ENCODE results near the gene APOO.
"Not testable (repeated sequence)": the region's sequence is repeated elsewhere in the genome, so short reads cannot be mapped to it uniquely, and the experiment has no call there.

APOO gene

GRCh38 chrX:23901805-23902204 is 5.9 kb downstream of the APOO start:
- peak; percentile 9 for DNase-seq

- peak; percentile 12 for DNase-seq
Observed at GRCh38 chrX:23901060-23901459, 6.7 kb downstream of the APOO start.

- DNase-seq: no peak
Observed at GRCh38 chrX:23900220-23900797, 7.4 kb downstream of the APOO start.

DNA sequence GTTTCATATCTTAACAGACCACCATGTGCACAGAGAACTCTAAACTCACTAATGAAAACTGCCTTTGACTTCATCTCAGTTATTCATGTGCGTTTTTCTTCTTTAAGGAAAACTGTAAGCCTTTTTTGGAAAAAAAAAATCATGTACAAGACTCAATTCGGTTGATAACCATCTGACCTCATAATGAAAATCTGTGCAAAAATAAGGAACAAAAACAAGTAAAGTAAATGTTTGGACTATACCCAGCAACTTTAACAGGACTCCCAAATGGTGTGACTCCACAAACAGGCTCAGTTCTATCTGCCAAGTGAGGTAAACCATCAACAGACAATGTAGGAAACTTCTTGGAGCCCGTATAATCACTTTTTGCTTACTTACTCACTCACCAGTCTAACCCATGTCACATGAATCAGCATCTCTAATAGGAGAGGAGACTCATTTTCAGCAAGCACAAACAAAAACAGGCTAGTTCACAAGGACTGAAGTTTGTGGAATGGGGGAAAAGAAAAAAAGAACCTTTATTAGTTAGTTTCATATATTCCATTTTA is 9.3 kb downstream of the APOO start:
- DNase-seq: no peak

DNA sequence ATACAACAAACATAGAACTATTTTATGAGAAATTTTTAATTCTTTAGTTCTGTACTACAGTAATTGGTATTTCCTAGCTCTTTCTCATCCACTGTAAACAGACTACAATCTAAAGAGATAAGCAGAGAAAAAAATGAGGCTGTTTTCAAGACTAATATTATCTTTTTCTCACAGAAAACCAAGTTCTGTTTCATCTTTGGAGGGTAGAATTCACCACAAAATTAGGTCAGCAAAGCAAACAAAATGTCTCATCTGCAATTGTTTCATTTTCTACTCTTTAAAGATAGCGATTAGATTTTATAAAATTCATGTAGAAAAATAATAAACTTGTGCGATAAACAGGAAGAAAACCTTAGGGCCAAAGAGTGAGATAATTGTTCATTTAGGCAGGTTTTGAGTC is 10.8 kb downstream of the APOO start:
- no peak for DNase-seq

DNA sequence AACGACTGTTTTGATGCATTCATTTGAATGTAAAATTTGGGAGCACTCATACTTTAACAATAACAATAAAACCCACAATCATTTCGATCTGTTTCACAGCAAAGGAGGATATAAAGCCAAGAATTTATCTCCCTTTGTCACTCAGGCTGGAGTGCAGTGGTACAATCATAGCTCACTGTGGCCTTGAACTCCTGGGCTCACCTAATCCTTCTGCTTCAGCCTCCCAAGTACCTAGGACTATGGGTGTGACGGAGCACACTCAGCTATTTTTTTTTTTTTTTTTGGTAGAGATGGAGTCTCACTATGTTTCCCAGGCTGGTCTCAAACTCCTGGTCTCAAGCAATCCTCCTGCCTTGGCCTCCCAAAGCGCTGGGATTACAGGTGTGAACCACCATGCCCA is 11.2 kb downstream of the APOO start:
- not testable (repeated sequence) for DNase-seq

- not testable (repeated sequence) for DNase-seq
Observed at GRCh38 chrX:23894993-23895392, 12.7 kb downstream of the APOO start.

DNA sequence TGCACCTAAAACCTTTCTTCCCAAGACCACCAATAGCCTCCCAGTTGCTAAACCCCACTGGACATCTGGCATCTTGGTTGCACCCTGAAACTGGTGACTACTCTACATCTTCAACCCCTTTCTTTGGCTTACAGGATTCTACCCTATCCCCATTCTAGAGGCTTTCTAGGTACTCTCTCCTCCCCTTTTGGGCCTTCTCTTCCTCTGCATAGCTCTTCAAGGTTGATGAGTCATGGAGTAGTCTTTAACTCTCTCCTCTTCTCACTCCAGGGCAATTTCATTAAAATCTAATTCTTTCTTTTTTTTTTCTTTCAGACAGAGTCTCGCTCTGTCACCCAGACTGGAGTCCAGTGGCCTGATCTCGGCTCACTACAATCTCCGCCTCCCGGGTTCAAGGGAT is 16.8 kb downstream of the APOO start:
- no peak for DNase-seq

DNA sequence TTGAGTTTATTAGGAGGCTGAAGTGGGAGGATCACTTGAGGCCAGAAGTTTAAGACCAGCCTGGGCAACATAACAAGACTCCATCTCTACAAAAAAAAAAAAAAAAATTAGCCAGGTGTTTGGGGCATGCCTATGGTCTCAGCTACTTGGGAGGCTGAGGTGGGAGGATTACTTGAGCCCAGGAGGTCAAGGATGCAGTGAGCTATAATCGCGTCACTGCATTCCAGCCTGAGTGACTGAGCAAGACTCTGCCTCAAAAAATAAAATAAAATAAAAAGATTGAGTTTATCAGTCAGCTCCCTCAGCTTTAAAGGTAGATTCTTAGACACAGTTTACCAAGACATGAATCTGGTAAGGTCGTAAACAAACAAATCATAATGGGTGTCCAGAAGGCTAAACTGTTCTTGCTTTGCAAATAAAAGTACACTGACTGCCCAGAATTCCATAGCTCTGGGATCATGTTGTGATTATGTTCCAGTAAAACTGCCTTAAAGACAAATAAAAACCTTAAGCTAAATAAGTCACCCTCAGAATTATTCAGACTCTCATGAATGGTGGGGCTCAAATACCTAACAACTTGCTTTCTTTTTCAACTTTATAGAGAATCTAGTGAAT is 18.7 kb downstream of the APOO start:
- DNase-seq: no peak

GRCh38 chrX:23887918-23888317 is 19.8 kb downstream of the APOO start:
- DNase-seq: no peak

DNA sequence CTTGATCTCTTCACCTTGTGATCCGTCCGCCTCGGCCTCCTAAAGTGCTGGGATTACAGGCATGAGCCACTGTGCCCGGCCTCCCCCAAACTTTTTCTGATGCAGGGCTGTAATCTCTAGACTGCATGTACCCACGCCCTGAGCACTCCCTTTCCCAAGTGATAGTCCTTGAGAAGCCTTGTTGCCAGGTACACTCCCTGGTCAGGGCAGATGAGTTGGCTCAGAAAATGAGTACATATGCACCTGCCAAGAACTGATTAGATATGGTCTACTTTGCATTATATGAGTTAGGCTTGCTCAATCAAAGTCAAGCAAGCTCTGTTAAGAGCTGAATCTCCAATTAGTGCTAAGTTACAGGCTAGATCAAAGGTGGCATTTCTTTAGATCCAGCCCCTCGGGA is 20.3 kb downstream of the APOO start:
- no peak for DNase-seq

- no peak for DNase-seq
Observed at GRCh38 chrX:23885803-23886202, 21.9 kb downstream of the APOO start.

DNA sequence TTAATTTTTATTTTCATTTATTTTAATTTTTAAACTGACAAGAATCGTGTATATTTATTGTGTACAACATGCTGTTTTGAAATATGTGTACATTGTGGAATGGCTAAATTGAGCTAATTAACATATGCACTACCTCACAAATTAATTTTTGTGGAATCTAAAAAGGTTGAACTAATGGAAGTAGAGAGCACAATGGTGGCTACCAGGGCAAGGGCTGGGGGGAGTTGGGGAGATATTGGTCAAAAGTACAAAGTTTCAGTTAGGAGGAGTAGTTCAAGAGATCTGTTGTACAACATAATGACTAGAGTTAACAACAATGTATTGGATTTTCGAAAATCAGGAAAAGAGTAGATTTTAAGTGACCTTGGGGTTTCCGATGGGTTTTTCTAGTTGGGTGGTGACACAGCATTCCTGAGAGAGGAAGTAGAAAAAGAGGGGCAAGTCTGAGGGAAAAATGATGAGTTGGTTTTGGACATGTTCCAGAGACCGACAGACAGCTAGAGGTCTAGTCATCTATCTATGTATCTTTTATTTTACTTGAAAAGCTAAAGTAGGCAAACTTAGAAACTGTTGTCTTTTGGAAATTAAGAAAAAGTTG is 23.2 kb downstream of the APOO start:
- no peak for DNase-seq

- no peak for DNase-seq
Observed at GRCh38 chrX:23883737-23884354, 23.9 kb downstream of the APOO start.

DNA sequence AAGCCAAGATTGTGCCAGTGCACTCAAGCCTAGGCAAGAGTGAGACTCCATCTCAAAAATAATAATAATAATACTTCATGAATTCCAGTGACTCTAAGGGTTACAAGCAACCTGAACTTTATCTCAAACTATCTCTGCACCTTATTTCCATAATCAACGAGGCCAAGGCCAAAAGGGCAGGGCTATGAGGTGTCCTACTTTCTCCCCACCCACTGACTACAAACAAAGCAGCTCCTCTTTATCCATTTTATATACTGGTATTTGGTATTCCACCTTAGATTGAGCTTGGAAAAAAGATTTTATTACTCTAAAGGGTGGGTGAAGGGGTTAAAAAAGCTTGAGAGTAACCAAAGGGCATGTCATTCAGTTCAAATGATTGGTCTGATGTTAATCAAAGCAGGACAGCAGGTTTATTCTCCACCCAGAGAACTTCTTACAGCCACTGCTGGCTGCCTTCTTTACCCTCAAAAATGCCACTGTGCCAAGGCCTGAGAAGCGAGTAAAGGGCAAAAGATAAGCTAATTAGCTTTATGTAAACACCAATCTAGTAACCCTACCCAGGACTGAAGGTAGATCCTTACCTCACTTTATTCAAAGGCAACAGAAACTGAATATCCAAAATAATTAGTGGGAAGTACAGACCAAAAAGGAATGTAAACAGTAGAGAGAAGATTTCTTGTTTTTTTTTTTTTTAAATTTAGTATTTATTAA is 28.2 kb downstream of the APOO start:
- DNase-seq: no peak

- DNase-seq: no peak
Observed at GRCh38 chrX:23871905-23872546, 35.7 kb downstream of the APOO start.

- DNase-seq: no peak
Observed at GRCh38 chrX:23870041-23870440, 37.7 kb downstream of the APOO start.

GRCh38 chrX:23864742-23865326 is 42.9 kb downstream of the APOO start:
- DNase-seq: no peak

DNA sequence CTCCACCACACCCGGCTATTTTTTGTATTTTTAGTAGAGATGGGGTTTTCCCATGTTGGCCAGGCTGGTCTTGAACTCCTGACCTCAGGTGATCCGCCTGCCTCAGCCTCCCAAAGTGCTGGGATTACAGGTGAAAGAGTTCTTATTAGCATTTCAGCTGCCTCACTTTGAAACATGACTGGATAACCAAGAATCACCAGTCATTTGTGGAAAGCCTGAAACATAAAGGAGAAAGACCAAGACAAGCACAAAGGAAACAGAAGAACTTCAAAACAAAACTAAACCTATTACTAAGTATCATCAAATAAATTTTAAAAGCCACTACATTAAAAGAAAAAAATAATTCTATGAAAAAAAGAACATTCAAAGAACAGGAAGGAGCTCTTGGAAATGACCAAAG is 45.8 kb downstream of the APOO start:
- not testable (repeated sequence) for DNase-seq

DNA sequence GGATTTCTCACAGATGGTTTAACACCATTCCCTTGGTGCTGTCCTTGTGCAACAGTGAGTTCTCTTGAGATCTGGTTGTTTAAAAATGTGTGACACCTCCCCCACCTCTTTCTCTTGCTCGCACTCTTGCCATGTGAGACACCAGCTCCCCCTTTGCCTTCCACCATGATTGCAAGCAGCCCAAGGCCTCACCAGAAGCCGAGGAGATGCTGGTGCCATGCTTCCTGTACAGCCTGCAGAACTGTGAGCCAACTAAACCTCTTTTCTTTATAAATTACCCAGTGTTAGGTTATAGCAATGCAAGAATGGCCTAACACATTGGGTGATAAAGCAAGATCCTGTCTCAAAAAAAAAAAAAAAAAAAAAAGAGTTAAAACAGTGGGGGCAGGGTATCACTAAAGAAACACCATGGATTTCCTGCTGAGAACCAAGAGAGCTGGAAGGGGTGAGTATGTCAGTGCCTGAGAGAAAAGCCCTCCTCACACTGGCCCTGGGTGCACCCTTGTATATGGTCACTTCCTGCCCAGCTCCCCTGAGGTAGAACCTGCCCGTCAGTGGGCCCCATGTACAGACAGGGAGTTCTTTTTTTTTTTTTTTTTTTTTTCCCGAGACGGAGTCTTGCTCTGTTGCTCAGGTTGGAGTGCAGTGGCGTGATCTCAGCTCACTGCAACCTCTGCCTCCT is 46.4 kb downstream of the APOO start:
- no peak for DNase-seq

DNA sequence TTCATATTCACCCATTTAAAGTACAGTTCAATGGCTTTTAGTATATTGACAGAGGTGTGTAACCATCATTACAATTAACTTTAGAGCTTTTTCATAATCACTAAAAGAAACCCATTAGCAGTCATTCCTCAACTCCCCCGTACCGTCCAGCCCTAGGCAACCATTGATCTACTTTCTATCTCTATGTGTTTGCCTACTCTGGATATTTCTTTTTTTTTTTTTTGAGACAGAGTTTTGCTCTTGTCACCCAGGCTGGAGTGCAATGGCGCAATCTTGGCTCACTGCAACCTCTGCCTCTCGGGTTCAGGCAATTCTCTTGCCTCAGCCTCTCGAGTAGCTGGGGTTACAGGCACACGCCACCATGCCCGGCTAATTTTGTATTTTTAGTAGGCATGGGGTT is 48.5 kb downstream of the APOO start:
- not testable (repeated sequence) for DNase-seq

DNA sequence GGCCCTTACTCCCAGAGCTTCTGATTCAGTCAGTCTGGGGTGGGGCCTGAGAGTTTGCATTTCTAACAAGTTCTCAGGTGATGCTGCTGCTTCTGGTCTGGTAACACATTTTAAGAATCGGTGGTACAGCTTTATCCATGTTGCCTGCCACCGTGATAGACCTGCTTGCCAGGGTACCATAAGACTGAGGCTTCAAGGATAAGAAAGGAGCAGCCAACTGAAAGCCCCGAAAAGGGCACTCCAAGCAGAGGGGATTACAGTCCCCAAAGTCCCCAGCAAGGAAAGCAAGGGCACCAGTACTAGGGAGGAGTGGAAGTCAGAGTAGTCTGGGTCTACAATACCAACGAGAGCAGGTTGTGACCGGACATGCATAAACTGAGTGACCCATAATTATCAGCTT is 49.8 kb downstream of the APOO start:
- no peak for DNase-seq
